GM13977 (cell line): ENCODE results near the gene THSD4.

Experiments
- DNase-seq: peaks from one replicate; pipeline ENCODE4 v3.0.0; 2012; ENCODE audit warnings: low spot score
- in situ Hi-C: fragments of 300-500 bp; cut with MboI; formaldehyde crosslinking; loops from one replicate; pipeline ENCODE4 v1.12.0; 2022; ENCODE audit warnings: low sequenced_read_pairs, low pct_unique_long_range_greater_than_20kb, mixed read lengths, inconsistent platforms; ENCODE audit not compliant: unreplicated experiment
- TF ChIP-seq, protein P1 (sequence below): IDR thresholded peaks from 2 replicates; pipeline ENCODE4 v1.5.1; 2012; ENCODE audit warnings: mild to moderate bottlenecking, control low read depth; ENCODE audit not compliant: insufficient read depth; ENCODE audit errors: extremely low read depth, missing control alignments

THSD4 gene

GRCh38 chr15:71780115-71780976 lies 665.1 kb downstream of the THSD4 start:
- in situ Hi-C loops: no loop called here
- DNase-seq: peak; percentile 74
- TF ChIP-seq, protein P1, sequence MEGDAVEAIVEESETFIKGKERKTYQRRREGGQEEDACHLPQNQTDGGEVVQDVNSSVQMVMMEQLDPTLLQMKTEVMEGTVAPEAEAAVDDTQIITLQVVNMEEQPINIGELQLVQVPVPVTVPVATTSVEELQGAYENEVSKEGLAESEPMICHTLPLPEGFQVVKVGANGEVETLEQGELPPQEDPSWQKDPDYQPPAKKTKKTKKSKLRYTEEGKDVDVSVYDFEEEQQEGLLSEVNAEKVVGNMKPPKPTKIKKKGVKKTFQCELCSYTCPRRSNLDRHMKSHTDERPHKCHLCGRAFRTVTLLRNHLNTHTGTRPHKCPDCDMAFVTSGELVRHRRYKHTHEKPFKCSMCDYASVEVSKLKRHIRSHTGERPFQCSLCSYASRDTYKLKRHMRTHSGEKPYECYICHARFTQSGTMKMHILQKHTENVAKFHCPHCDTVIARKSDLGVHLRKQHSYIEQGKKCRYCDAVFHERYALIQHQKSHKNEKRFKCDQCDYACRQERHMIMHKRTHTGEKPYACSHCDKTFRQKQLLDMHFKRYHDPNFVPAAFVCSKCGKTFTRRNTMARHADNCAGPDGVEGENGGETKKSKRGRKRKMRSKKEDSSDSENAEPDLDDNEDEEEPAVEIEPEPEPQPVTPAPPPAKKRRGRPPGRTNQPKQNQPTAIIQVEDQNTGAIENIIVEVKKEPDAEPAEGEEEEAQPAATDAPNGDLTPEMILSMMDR: peak; percentile 76

DNA sequence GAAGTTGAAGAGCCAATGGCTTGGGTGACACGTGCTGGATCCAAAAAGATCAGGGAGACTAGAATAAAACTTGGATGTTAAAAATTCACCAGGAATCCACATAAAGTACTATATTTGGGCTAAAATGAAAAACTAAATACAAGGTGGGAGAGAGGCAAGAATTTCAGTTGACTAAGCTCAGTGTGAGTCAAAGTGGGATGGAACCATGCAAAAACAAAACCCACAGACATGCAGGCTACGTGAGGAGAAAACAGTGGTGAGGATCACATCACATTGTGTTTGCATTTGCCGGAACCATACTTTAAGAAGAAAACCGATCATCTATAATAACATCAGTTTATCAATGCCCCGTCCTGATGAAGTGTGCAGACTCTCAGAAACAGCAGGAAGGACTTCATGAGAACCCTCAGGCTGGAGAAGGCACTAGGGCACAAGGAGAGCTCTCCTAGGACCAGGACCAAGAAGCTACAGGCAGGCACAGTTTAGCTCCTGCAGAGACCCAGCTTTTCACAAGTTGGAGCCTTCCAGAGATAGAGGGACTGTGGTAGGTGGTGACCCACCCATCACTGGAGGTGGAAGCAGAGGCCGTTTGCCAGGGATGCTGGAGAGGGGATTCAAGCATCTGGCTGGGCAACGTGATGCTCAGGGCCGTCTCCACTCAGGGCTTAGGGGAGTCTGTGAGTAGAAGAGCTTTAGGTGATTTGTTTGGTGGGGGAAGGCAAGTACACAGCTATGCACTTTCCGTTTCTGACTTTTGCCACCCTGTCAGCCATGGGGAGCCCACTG lies 666.1 kb downstream of the THSD4 start:
- in situ Hi-C loops: no loop called here
- TF ChIP-seq, protein P1: no peak
- peak; percentile 68 for DNase-seq

DNA sequence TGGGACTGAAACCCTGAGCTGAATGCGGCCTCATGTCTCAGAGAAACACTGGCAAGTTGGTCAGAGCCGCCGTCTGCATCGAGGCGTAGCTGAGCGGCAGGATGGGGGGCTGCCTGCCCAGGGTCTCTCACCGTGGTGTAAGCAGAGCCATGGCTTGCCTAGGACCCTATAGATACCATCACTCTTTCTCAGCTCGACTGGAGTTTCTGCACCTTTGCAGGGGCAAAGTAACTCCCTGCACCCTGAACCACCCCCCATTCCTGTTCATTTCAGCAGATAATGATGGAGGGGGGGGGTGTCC lies 666.6 kb downstream of the THSD4 start:
- in situ Hi-C loops: no loop called here
- TF ChIP-seq, protein P1: no peak
- no peak for DNase-seq

GRCh38 chr15:71782422-71783165 lies 667.3 kb downstream of the THSD4 start:
- in situ Hi-C loops: no loop called here
- no peak for DNase-seq
- TF ChIP-seq, protein P1: no peak

DNA sequence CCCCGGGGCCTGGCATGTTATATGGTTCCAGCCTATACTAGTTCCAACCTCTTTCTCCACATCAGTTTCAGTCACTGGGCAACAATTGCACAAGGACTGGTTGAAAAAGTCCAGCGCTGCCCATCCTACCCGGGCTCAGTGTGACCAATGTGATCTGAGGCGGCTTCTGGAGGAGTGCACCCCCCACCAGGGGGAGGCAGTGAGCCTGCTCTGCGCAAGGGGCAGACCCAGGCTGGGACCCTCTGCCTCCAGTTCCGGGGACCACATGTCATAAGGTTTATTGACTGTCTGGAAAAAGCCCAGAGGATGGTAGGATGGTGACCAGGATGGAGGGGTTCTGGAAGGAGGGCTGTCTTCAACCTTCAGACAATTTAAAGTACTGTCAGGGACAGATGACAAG lies 669.4 kb downstream of the THSD4 start:
- in situ Hi-C loops: no loop called here
- TF ChIP-seq, protein P1: peak; percentile 31

DNA sequence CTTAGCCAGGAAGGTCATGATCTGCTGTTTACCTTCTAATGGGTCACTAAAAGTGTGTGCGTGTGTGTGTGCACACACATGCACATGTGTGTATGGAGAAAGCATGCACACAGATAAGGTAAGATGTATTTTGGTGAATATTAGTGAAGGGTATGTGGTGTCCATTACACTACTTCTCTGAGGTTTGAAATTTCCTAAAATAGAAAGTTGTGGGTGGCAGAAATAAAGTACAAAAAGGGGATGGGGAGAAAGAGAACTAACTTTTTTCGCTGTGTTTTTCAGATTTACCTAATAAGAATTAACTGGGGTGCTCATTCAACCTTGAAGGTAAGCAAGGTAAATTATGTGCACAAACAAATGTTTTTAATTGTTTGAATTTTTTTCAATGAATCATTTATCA lies 670.7 kb downstream of the THSD4 start:
- in situ Hi-C loops: no loop called here
- TF ChIP-seq, protein P1: no peak
- no peak for DNase-seq

More for the DNA sequence above, 669.4 kb downstream of the THSD4 start:
- DNase-seq: no peak
